ENCODE measurements around the gene DGKB. TPM values are rescaled to one million over a fixed set of nuclear protein-coding genes. Genes with fewer than 3 reads are reported as not detected.

DGKB gene
- total RNA-seq, 1 donor from 2014 or later: 0.47 TPM

DNA sequence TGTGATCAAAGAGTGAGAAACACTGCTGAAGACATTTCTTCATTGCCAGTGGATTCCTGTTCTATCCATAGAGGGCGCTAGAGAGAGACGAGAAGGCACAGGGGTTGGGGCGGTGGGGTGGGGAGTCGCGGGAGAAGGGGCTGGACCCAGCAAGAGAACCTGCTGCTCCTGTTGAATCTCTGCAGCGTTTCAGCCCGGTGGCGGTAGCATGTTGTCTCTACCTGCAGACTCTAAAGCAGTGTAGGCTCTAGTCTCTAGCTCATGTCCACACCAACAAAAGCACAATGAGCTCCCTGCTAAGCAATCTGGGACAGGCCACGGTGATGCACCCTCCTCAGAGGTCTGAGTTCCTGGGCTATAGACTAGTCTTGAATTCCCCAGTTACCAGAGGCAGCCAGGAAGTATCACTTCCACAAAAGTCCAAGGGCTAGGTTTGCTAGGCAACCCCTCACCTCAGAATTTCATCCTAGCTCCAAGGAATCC, 167.7 kb downstream of the DGKB start:
- peak; percentile 51 for ATAC-seq
- intact Hi-C loops (cut with micrococcal nuclease): no loop called here
- DNase-seq: no peak

DNA sequence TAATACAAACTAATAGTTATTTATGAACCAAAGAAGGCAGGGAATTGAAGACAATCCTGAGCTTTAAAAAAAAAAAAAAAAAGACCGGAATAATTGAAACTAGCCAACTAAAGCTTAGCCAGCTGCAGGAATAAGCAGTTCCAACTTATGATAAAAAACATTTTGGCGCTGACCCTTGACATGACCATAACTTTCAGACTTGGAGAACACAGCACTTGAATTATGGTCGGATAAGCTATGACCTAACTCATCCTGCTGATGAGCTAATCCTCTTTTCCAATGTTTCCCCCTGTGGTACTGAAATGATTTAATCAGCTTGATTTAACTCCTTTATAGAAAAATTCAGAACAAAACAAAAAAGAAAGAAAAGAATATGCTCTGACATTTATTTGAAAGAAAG, 181.8 kb downstream of the DGKB start:
- DNase-seq (no peak), ATAC-seq (peak; percentile 55)
- intact Hi-C loops (cut with micrococcal nuclease): no loop called here

DNA sequence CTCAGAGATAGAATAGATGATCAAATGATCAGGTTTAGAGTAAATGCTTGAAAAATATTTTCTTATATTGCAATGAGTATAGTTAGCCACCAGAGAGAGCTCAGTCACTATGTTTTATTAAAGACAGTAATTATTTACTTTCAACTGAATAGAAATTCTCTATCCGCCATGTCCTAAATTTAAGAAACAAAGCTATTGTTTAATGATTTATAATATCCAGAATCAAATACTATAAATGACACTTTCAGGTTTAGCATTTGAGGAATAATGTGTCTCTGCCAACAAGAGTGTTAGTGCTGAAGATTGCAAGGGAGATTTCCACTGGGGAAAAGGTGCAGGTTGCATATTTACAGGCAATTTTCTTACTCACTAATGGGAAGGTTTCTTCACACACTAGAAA, 184.7 kb downstream of the DGKB start:
- no peak for ATAC-seq
- intact Hi-C loops (cut with micrococcal nuclease): loop anchor here (2.0 kb wide), 1 partner anchor 299 kb away; no protein-coding TSS in a partner anchor
- no peak for DNase-seq

DNA sequence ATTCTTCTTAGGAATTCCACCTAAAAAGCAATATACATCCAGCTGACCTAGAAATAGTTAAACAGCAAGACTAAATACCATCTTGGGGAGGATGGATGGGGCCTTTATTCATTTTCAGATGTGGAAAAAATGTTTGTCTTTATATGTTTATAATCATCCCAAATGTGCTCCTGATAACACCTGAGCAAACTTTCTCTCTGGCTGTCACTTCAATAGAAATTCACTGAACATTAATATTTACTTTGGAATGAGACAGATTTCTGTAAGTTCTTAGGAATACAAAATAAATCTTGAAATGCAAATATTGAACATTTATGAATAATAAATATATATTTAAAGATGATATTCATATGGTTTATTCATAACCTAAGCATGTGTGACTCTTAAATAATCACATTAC, 185.4 kb downstream of the DGKB start:
- DNase-seq (no peak), ATAC-seq (no peak)
- intact Hi-C loops (cut with micrococcal nuclease): loop anchor here (2.0 kb wide), 1 partner anchor 300 kb away; no protein-coding TSS in a partner anchor

DNA sequence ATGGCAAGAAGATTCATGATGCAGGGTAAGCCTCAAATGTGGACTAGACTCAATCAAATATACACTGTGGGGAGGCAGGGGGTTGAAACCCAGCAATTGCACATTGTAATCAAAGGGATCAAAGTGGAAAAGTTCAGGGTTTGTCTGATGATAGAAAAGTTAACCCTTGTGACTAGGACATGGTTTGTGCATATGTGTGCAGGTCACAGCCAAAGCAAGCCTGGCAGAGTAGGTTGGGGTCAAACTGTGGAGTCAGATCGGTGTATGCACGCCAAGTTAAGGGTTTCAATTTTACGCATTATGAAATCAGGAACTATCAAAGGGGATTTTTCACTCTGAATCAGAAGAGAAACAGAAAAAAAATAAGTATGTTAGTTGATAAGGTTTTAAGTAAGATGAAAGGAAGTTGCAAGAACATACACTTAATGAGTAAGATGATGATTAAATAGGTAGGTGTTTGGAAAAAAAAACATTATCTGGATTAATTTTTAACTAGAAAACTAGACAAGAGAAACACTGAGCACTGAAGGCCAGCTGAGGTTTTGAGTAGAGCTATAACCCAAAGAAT, 188.3 kb downstream of the DGKB start:
- no peak for DNase-seq
- intact Hi-C loops (cut with micrococcal nuclease): no loop called here
- no peak for ATAC-seq

DNA sequence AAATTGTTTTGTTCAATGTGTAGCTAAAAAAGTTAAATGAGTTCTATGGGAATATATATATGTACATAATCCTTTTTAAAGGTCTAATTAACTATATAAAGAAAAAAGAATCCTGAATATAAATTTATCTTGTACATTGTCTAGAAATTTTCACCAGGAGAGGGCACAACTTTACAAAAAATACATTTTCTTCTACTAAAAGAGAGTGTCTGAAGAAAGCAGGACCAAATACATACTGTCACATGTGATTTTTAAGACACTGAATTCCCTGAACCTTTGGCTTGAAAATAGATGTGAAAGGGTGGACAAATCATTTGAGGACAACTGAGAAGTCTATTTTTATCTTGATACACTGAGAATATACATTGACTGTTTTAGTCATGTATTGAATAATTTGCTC, 204.3 kb downstream of the DGKB start:
- intact Hi-C loops (cut with micrococcal nuclease): no loop called here
- DNase-seq: no peak
- ATAC-seq: no peak

DNA sequence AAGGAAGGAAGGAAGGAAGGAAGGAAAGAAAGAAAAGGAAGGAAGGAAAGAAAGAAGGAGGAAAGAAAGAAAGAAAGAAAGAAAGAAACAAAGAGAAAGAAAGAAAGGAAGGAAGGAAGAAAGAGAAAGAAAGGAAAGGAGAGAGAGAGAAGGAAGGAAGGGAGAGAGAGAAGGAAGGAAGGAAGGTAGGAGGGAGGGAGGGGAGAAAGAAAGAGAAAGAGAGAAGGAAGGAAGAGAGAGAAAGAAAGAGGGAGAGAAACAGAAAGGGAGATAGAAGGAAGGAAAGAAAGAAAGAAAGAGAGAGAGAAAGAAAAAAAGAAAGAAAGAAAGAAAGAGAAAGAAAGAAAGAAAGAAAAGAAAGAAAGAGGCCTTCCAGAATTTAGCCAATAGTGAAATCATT, 204.9 kb downstream of the DGKB start:
- intact Hi-C loops (cut with micrococcal nuclease): no loop called here
- DNase-seq (no peak), ATAC-seq (no peak)

DNA sequence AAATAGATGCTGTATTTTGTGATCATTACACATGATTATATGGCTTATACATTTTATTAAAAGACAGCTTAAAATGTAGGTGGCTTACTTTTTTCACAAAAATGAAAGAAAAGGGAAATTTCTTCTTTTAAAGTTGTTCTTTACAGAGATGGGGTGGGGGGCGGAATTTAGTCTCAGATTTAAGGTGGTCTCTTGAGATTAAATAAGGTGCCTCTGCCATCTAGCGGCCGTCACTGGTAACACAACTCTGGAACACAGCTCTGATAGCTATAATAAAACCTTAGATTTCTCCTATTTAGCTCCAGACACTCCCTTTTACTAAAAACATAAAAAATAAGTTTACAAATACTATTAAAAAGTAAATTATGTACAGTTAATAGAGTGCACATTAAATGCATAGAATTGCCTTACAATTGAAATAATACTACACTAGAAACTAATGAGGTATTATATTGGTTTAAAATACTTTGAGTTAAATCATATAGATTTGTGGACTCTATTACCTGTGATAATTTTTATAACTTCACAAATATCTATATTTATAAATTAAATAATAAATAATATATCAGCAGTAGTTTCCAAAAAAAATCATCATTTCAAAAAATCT, 210.9 kb downstream of the DGKB start:
- DNase-seq (peak; percentile 44), ATAC-seq (no peak)
- intact Hi-C loops (cut with micrococcal nuclease): loop anchor here (5.0 kb wide), 1 partner anchor 1409 kb away; no protein-coding TSS in a partner anchor

DNA sequence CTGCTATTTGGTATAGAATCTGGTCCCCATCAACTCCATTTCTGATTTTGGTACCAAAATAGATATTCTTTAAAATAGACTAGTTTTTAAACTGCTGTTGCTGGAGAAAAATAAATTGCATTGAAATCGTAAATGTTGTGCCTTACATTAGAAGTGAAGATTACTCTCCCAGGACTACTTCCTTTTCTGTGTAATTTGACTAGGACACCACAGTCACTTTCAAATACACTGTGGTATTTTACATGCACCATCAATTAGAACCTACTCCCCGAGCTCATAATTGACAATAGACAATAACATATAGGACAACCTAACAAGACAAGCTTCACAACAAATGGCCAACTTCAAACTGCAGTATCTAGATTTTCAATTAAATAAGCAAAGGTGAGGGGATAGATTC, 211.5 kb downstream of the DGKB start:
- intact Hi-C loops (cut with micrococcal nuclease): loop anchor here (5.0 kb wide), 1 partner anchor 1409 kb away; no protein-coding TSS in a partner anchor
- no peak for DNase-seq
- ATAC-seq: no peak

DNA sequence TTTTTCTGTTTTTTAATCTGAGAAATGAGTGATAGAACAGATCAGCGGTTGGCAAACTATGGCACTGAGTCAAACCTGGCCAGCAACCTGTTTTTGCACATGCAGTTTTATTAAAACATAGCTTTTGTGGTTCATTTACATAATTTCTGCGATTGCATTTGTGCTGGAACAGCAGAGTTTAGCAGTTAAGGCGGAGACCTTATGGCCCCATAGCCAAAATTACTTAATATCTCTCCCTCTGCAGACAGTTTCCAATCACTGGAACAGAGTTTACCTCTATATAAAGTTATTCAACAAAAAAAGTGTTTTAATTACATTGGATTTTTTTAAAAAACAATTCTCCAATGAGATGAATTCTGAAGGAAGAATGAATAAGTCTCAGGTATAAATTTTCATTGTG, 212.1 kb downstream of the DGKB start:
- ATAC-seq (no peak), DNase-seq (no peak)
- intact Hi-C loops (cut with micrococcal nuclease): loop anchor here (5.0 kb wide), 1 partner anchor 1408 kb away; no protein-coding TSS in a partner anchor

DNA sequence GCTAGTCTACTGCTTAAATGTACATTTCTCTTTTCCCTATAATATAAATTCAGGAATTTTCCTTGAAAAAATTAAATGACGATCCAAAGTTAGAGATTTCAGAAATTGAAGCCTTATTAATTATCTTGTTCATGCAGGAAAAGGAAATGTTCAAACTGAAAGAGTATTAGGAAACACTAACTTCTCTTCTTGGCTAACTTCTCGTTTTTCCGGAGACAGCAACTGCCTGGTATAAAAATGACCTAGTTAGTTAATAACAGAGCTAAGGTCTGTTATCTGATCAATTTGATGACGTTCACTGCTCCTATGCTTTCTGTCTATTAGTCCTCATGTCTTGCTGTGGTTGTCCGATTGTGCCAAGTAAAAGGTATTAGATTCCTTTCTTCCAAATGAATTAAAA, 212.5 kb downstream of the DGKB start:
- intact Hi-C loops (cut with micrococcal nuclease): loop anchor here (5.0 kb wide), 1 partner anchor 1408 kb away; no protein-coding TSS in a partner anchor
- no peak for ATAC-seq
- DNase-seq: no peak

DNA sequence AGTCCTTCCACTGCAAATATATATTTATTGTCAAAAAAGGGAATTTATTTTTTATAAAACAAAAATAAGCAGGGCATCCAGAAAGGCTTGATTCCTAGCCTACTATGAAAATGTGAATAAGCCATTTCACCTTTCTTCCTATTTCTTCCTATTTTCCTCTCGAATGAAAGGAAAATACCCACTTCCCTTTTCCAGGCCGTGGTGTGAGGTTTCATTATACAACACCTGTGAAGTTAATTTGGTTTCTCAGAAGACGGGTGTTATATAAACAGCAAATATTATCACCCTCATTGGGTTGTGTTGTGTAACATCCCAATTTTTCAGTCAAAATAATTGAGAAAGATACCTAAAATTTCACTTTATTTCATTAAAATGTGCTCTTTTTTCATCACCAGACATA, 214.3 kb downstream of the DGKB start:
- no peak for ATAC-seq
- DNase-seq: no peak
- intact Hi-C loops (cut with micrococcal nuclease): no loop called here

DNA sequence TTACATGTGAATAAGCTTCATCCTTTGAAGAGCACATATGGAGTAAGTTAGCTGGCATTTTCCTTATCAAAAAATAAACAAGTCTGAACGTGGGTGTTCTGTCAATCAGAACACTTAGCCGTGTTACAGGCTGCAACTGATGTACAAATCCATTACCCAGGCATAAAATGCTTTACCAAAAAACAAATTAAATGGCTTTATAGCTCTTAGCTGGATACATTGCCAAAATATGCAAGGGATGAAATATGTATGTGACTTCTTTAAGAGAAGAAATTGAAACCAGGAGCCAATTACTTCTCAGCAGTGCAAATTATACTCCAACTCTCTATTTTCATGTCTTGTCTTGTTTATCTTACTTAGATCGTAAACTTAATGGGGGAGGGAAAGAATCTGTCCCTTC, 214.8 kb downstream of the DGKB start:
- ATAC-seq: no peak
- intact Hi-C loops (cut with micrococcal nuclease): no loop called here
- DNase-seq: no peak

DNA sequence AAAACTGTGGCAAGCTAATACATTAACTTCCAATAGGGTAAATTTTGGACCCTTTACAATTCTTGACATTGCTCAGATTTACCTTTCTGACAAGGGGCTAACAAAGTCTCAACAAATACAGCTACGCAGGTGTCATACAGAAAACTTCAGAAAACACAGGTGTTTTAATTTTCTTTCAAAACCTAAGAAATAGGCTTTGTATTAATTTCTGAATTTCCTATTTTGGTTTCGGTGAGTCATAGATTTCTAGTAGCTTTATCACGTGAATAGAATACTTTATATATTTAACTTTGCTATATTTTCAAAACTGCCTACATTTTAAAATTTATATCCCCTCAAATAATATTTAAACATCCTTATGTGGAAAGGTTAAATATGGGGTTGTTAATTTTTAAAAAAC, 215.3 kb downstream of the DGKB start:
- intact Hi-C loops (cut with micrococcal nuclease): no loop called here
- DNase-seq (no peak), ATAC-seq (no peak)

DNA sequence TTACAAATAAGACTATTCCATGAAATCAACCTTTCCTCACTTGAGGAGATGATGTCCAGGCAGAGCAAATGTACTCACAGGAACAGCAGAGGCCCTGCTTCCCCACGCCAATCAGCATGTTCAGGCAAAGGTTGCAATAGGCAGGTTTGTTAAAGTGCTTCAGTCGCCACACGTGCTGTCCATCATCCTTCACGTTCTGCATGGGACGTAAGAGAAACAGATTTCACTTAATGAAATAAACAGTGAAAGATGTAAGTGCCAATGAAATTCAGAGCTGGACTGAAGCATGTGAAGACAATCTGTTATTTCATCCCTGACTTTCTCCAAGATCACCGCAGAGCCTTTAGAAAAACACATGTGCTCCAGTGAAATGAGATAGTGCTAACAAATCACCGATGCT, 217.4 kb downstream of the DGKB start:
- no peak for ATAC-seq
- DNase-seq: no peak
- intact Hi-C loops (cut with micrococcal nuclease): no loop called here

DNA sequence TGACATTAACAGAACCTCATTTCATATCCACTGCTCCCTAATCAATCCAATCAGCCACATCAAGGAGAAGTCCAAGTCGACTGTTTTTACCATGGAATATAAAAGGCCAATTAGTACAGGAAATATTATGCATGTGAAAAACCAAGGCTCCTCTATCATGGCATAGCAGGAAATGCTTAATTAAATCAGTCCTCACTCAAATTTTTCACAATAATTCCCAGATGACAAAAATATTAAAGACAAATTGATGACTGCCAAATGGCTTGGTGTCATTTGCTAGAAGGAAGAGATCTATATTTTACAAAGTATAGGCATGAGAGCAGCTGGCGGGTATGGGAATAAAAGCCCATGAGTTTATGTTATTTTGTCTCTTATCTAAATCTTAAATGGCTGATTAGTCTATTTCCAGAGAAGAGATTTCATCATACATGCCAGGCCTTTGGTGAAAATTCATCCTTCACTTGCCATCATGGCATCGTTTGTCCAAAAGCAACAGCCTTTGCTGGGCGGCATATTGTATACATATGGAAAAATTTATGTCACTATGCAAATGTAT, 219.6 kb downstream of the DGKB start:
- DNase-seq (no peak), ATAC-seq (no peak)
- intact Hi-C loops (cut with micrococcal nuclease): no loop called here

DNA sequence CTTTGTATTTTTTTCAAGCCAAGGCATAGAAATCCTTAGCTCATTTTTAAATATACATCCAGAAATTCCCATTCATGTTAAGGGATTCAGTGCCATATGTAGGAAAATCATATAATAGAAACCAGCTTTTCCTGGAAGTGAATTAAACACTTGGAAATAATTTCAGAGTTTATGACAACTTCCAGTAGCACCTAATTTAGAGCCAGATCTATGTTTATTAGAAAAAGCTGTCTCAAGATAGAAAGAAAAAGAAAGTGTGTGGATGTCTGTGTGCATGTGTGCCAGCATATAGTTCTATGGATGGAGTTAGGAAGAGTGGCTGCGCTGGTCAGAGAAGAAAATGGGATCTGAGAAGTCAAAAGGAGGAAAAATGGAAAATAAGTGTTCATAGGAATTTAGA, 225.7 kb downstream of the DGKB start:
- DNase-seq (no peak), ATAC-seq (no peak)
- intact Hi-C loops (cut with micrococcal nuclease): no loop called here

DNA sequence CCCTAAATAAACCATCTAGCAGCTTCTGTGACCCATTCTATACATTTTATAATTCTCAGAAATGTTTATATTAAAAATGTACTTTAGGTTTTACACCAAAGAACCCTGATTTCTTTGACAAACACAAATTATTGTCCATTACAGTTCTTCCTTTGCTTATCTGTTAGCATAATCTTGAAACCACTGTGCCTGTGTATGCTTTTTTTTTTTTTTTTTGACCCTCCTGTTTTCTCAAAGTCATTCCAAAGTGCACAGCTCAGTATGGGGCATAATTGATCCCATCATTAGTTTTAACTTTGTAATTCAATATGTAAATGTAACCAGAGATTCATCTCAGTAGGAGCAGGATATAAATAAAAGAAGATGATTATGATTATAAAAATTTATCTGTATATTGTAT, 229.3 kb downstream of the DGKB start:
- ATAC-seq (no peak), DNase-seq (no peak)
- intact Hi-C loops (cut with micrococcal nuclease): no loop called here

DNA sequence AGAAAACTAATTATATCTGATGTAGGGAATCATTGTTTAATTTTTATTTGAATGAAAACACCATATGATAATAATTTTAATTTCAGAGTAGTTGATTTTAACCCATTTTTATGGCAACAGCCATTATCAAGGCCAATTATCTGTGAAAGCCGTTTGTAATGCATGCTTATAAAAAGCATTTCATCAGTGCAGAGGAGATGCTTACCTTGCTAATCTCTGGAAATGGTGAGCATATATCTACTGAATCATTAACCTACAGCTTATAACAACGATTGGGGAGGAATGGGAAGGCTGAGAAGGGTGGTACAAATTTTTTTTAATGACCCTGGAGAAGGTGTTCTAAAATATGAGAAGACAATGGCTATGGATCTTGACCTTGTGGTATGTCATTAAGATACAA, 235.6 kb downstream of the DGKB start:
- DNase-seq: no peak
- intact Hi-C loops (cut with micrococcal nuclease): no loop called here
- no peak for ATAC-seq

DNA sequence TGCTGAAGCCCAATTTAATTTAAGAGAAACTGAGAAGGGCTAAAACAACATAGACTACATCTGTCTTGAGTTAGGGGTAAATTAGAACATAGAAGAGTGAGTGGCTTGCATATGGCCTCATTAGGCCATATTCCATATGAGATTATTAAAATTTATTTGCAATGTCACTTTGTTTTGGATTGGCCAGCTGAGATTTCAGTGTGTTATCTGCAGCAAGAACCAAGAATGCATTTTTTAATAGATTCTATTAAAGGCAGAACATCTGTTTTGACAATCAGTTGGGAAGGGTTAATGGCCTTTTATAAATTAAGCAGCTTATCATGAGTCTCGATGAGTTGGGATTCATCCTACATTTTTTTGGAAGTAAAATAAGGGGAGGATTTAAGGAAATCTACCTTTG, 236.2 kb downstream of the DGKB start:
- DNase-seq: no peak
- intact Hi-C loops (cut with micrococcal nuclease): no loop called here
- no peak for ATAC-seq

DNA sequence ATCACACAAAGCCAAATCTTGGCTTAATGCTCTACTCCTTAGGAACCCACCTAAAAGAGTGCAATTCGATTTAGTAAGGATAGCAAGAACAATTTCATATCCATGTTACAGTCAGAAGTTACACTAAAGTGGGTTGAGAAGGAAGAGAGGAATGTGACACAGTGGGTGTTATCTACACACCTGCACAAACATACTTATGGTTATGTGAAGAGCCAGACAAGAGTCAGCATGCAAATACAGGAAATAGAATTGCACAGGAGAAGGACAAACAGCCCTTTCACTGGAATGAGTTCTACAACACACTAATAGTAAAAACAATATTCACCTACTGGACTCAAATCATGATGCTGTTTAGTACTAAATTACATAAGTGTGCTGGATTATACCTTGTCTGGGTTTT, 262.8 kb downstream of the DGKB start:
- DNase-seq (no peak), ATAC-seq (no peak)
- intact Hi-C loops (cut with micrococcal nuclease): no loop called here
